OCI-LY3 (cell line): ENCODE measurements around the gene CHCHD4.

Experiments
- H2AFZ ChIP-seq: fragments of 200-600, 300-600 bp; shearing (Covaris generic); 2 replicates; pipeline ENCODE4 v1.6.0; 2014; ENCODE audit warnings: antibody characterized with exemption, low read depth, low read length
- H3K27ac ChIP-seq: fragments of 200-600, 300-600 bp; sonication (generic); 2 replicates; pipeline ENCODE4 v1.5.1; 2014; ENCODE audit warnings: mild to moderate bottlenecking, low read length, moderate library complexity, mixed read lengths
- H3K27me3 ChIP-seq: fragments of 200-600, 300-600 bp; sonication (generic); 2 replicates; pipeline ENCODE4 v1.6.1; 2014; ENCODE audit warnings: low read depth, low read length, mixed read lengths
- H3K36me3 ChIP-seq: fragments of 200-600, 300-600 bp; sonication (generic); replicated peaks from 2 replicates; pipeline ENCODE3; 2014; ENCODE audit warnings: low read depth, low read length, mixed read lengths
- H3K4me1 ChIP-seq: fragments of 300-600, 200-600 bp; sonication (generic); 2 replicates; pipeline ENCODE4 v1.6.1; 2014; ENCODE audit warnings: low read length, mixed read lengths
- H3K4me2 ChIP-seq: fragments of 200-600, 300-600 bp; sonication (generic); 2 replicates; pipeline ENCODE4 v1.6.1; 2014; ENCODE audit warnings: low read length, mixed read lengths
- H3K4me3 ChIP-seq: fragments of 300-600, 200-600 bp; sonication (generic); 2 replicates; pipeline ENCODE4 v1.5.1; 2014; ENCODE audit warnings: antibody characterized with exemption, mild to moderate bottlenecking, low read length, moderate library complexity
- H3K79me2 ChIP-seq: fragments of 300-600, 200-600 bp; shearing (Covaris generic); 2 replicates; pipeline ENCODE4 v1.6.1; 2014; ENCODE audit warnings: mild to moderate bottlenecking, low read length, mixed read lengths
- H3K9ac ChIP-seq: fragments of 300-600, 200-600 bp; shearing (Covaris generic); 2 replicates; pipeline ENCODE4 v1.6.0; 2014; ENCODE audit warnings: mild to moderate bottlenecking, low read length, moderate library complexity
- H3K9me3 ChIP-seq: fragments of 200-600, 300-600 bp; shearing (Covaris generic); 2 replicates; pipeline ENCODE4 v1.6.1; 2014; ENCODE audit warnings: low read length, mixed read lengths; ENCODE audit not compliant: insufficient read depth
- H4K20me1 ChIP-seq: fragments of 200-600, 300-600 bp; sonication (generic); 2 replicates; pipeline ENCODE4 v1.6.1; 2016; ENCODE audit warnings: low read length, mixed read lengths; ENCODE audit not compliant: insufficient read depth
- CTCF ChIP-seq: fragments of 200-600, 300-600 bp; sonication (generic); IDR thresholded peaks from 2 replicates; pipeline ENCODE4 v1.5.1; 2014; ENCODE audit warnings: antibody characterized with exemption, low read length, low read depth
- EZH2phosphoT487 ChIP-seq: fragments of 200-600 bp; shearing (Covaris generic); IDR thresholded peaks from 2 replicates; pipeline ENCODE4 v1.6.1; 2018; ENCODE audit warnings: antibody characterized with exemption, mixed run types, low read depth

The CHCHD4 gene

GRCh38 chr3:14124615-14125192, at the start of gene CHCHD4, which contains the start of gene TMEM43:
Gene CHCHD4, minus strand, starts transcription at chr3:14124870. Its CDS starts 194 bp downstream, at chr3:14124676.
Gene TMEM43, plus strand, starts transcription at chr3:14125052. Its CDS starts 142 bp downstream, at chr3:14125194.
- Histone ChIP-seq H3K9ac (peak within 1 kb of the TSS; percentile 96), H3K4me3 (peak within 1 kb of the TSS; percentile 81), H3K36me3 (peaks cover 63% of the 10 kb centered on the region), H4K20me1 (peaks cover 17% of the 10 kb centered on the region; the same call in 1 of the 2 replicates), H3K27ac (peak within 1 kb of the TSS; percentile 69), H3K27me3 (no peaks in the 10 kb centered on the region), H3K79me2 (peaks cover 93% of the 10 kb centered on the region), H3K4me1 (peaks cover 25% of the 10 kb centered on the region), H3K9me3 (no peaks in the 10 kb centered on the region), H3K4me2 (peak within 1 kb of the TSS; percentile 95), H2AFZ (peak within 1 kb of the TSS; percentile 49)
- TF ChIP-seq CTCF (no peak), EZH2phosphoT487 (no peak)

GRCh38 chr3:14172496-14172895, 47.8 kb upstream of the CHCHD4 start:
- TF ChIP-seq CTCF (no peak), EZH2phosphoT487 (no peak)
- no peak overlapping the region for H3K27ac ChIP-seq
- H3K4me2 ChIP-seq = no peak overlapping the region
- H3K9me3 ChIP-seq = no peaks in the 10 kb centered on the region
- H3K79me2 ChIP-seq = peaks cover 41% of the 10 kb centered on the region
- peaks cover 47% of the 10 kb centered on the region for H3K36me3 ChIP-seq
- no peak overlapping the region for H3K4me3 ChIP-seq
- H3K4me1 ChIP-seq = peaks cover 17% of the 10 kb centered on the region
- no peak overlapping the region for H2AFZ ChIP-seq
- no peaks in the 10 kb centered on the region for H3K27me3 ChIP-seq
- no peak overlapping the region for H3K9ac ChIP-seq
- H4K20me1 ChIP-seq = peaks cover 18% of the 10 kb centered on the region

- Histone ChIP-seq H3K36me3 (peaks cover 62% of the 10 kb centered on the region), H2AFZ (no peak overlapping the region), H3K27me3 (no peaks in the 10 kb centered on the region), H3K27ac (no peak overlapping the region), H3K4me1 (peaks cover 5% of the 10 kb centered on the region), H3K4me2 (no peak overlapping the region), H3K4me3 (no peak overlapping the region), H4K20me1 (peaks cover 18% of the 10 kb centered on the region), H3K9me3 (no peaks in the 10 kb centered on the region), H3K79me2 (peaks cover 23% of the 10 kb centered on the region), H3K9ac (no peak overlapping the region)
- TF ChIP-seq CTCF (no peak), EZH2phosphoT487 (no peak)
These were observed 46.0 kb upstream of the CHCHD4 start for GRCh38 chr3:14170531-14171159.

GRCh38 chr3:14169871-14170270, 45.2 kb upstream of the CHCHD4 start:
- peaks cover 69% of the 10 kb centered on the region for H3K36me3 ChIP-seq
- TF ChIP-seq EZH2phosphoT487 (no peak), CTCF (no peak)
- no peak overlapping the region for H3K4me3 ChIP-seq

More at GRCh38 chr3:14169871-14170270, 45.2 kb upstream of the CHCHD4 start:
- H3K27ac ChIP-seq = no peak overlapping the region
- no peak overlapping the region for H3K9ac ChIP-seq
- H2AFZ ChIP-seq = no peak overlapping the region
- H3K4me1 ChIP-seq = no peaks in the 10 kb centered on the region
- H3K79me2 ChIP-seq = peaks cover 15% of the 10 kb centered on the region
- no peaks in the 10 kb centered on the region for H3K9me3 ChIP-seq
- no peak overlapping the region for H3K4me2 ChIP-seq
- no peaks in the 10 kb centered on the region for H3K27me3 ChIP-seq
- H4K20me1 ChIP-seq = peaks cover 12% of the 10 kb centered on the region
